BE2C (cell line): ENCODE results near the gene ABCB8.

Experiments used
- DNase-seq: peaks from one replicate; pipeline ENCODE4 v3.0.0-alpha.2; 2020
- H3K27me3 ChIP-seq: fragments of 250-450 bp; sonication (Bioruptor Pico); 2 replicates; pipeline ENCODE4 v1.5.1; 2020; ENCODE audit warnings: mild to moderate bottlenecking
- H3K36me3 ChIP-seq: fragments of 250-450 bp; sonication (Bioruptor Pico); 2 replicates; pipeline ENCODE4 v1.5.1; 2020; ENCODE audit warnings: mild to moderate bottlenecking
- H3K4me1 ChIP-seq: fragments of 250-450 bp; sonication (Bioruptor Pico); 2 replicates; pipeline ENCODE4 v1.5.1; 2020
- H3K4me3 ChIP-seq: 2 replicates; pipeline ENCODE4 v1.5.1; 2011; ENCODE audit warnings: low read depth, low read length
- H3K9me3 ChIP-seq: fragments of 250-450 bp; sonication (Bioruptor Pico); 2 replicates; pipeline ENCODE4 v1.5.1; 2020
- CTCF ChIP-seq: IDR thresholded peaks from 2 replicates; pipeline ENCODE4 v1.5.1; 2012; ENCODE audit warnings: mild to moderate bottlenecking, low read depth, low read length

ABCB8 gene

GRCh38 chr7:151053751-151054150, 25.5 kb downstream of the ABCB8 start:
- Histone ChIP-seq H3K4me3 (no peak overlapping the region), H3K4me1 (peaks cover 7% of the 10 kb centered on the region), H3K36me3 (0 out of 2 replicates have a peak, but pooled peaks cover 4% of the 10 kb centered on the region), H3K9me3 (no peaks in the 10 kb centered on the region), H3K27me3 (no peaks in the 10 kb centered on the region)
- TF ChIP-seq CTCF = no peak
- no peak for DNase-seq

GRCh38 chr7:151056283-151056665, 28.0 kb downstream of the ABCB8 start:
- H3K27me3 ChIP-seq = no peaks in the 10 kb centered on the region
- 0 out of 2 replicates have a peak, but pooled peaks cover 4% of the 10 kb centered on the region for H3K36me3 ChIP-seq
- H3K9me3 ChIP-seq = no peaks in the 10 kb centered on the region
- no peak for DNase-seq
- peaks cover 11% of the 10 kb centered on the region for H3K4me1 ChIP-seq
- H3K4me3 ChIP-seq = no peak overlapping the region
- peak; percentile 24; the same call in 1 of the 2 replicates for TF ChIP-seq CTCF

DNA sequence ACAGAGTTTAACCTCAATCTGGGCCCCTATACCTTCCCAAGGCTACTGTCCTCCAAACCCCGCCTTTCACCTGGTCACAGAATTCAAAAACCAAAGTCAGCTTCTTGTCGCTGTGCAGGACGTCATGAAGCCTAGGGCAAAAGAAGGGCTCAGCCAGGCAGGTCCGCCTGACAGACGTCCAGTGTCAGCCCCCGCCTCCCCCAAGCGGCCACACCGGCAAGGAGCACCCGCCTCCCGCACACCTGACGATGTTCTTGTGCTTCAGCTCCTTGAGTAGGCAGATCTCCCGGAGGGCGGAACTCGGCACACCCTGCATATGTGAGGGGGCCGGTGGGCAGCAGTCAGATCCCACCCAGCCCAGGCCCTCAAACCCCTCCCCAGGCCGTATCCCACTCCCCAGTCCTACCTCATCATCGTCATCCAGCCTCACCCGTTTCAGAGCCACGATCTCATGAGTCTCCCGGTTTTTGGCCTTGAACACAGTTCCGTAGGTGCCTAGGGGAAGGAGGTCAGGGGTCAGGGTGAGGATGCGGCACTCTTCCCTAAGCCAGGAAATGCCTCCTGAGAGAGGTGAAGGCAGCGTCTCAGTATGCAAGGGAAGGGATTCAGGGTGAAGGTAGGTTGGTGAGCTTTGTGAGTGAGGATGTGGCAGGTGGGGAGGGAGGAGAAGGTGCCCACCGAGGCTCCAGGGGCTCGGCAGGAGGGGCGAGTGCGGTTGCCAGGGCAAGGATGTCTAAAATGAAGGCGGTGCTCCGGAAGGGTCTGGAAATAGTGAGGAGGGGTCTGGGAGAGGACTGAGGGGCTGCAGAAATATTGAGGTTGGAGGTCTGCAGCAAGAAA, 28.6 kb downstream of the ABCB8 start:
- DNase-seq = no peak
- Histone ChIP-seq H3K4me1 (peaks cover 17% of the 10 kb centered on the region), H3K4me3 (peak overlapping the region; percentile 94), H3K9me3 (no peaks in the 10 kb centered on the region), H3K27me3 (no peaks in the 10 kb centered on the region), H3K36me3 (0 out of 2 replicates have a peak, but pooled peaks cover 5% of the 10 kb centered on the region)
- TF ChIP-seq CTCF = no peak

DNA sequence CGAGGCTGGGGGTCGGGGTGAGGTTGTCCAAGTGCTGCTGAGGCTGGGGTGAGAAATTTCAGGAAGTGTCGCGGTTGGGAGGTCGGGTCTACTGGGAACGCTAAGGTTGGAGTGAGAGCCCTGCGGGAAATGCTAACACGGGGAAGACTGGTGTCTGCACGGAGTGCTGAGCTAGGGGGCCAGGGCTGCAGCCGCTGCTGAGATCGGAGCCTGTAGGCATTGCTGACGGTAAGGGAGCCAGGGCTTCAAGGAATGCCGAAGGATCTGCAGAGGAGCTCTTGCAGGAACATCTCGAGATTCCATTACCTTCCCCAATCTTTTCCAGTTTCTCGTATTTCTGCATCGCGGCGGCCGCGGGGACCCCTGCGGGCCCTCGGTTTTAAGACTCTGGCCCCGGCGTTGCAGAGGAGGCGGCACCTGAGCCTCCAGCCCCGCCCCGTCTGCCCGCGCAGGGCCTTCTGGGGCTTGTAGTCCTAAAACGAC, 29.3 kb downstream of the ABCB8 start, which contains the start of gene CDK5:
Gene CDK5 (minus strand): TSS at position 392 of the 483 bp plus-strand sequence. CDS start 49 bp downstream, at position 343.
- DNase-seq = no peak
- peaks cover 20% of the 10 kb centered on the region for H3K4me1 ChIP-seq
- TF ChIP-seq CTCF = no peak
- no peaks in the 10 kb centered on the region for H3K27me3 ChIP-seq
- H3K9me3 ChIP-seq = no peaks in the 10 kb centered on the region
- H3K36me3 ChIP-seq = peaks cover 6% of the 10 kb centered on the region; the same call in 1 of the 2 replicates
- peak within 1 kb of the TSS; percentile 94 for H3K4me3 ChIP-seq

DNA sequence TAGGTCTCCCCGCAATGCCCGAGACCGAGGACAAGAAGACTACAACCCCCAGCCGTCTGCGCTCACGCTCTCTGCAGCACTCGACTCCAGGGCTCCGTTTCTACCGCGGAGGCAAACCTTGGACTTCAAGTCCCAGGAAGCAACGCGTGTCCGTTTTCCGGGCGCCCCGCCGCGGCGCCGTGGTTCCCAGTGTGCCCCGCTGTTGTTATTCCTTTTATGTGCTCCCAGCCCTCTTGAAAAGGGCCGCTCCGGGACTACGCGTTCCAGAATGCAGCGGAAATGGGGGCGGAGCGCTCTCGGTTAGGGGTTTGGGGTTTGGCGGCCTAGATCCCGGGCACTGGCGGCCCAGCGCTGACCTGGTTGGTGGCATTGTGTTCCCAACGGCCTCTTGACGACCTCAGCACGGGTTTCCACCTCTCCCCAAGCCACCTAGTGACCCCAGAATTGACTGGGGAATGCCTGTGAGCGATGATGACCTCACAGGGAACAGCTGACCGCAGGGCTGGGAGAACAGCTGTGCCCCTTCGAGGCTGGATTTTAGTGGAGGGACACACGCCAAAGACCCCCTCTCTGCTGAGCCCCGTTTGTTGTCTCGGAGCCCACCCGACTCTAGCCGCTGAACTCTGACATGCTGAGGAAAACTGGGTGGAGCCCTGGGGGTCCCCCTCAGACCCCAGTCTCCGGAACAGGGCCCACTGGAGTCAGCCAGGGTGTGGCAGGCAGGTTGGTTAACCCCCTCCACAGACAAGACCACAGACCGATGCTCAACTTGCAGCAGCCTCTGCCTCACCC, 29.9 kb downstream of the ABCB8 start:
- peaks cover 20% of the 10 kb centered on the region for H3K4me1 ChIP-seq
- TF ChIP-seq CTCF = no peak

More for the DNA sequence above, 29.9 kb downstream of the ABCB8 start:
- Histone ChIP-seq H3K4me3 (peak overlapping the region; percentile 94), H3K36me3 (peaks cover 3% of the 10 kb centered on the region; the same call in 1 of the 2 replicates), H3K27me3 (no peaks in the 10 kb centered on the region), H3K9me3 (no peaks in the 10 kb centered on the region)
- peak; percentile 99 for DNase-seq
